K562 (cell line): ENCODE measurements around the gene ETV7. TPM values are rescaled to one million over a fixed set of nuclear protein-coding genes. Genes with fewer than 3 reads are reported as not detected.

ENCODE experiments used
- ADNP ChIP-seq: fragments of 200-800 bp; sonication (Bioruptor generic); IDR thresholded peaks from 2 replicates; pipeline ENCODE4 v1.6.1; 2016; ENCODE audit warnings: missing genetic modification characterization, missing compliant biosample characterization
- CREB1 ChIP-seq, 2 experiments: sonication (generic) in 1 of 2; formaldehyde crosslinking in 1 of 2; IDR thresholded peaks; 2 replicates each; pipeline versions ENCODE4 v1.6.1 to v1.8.0; 2012 to 2022; ENCODE audit warnings: inconsistent platforms in 1 of 2, mild to moderate bottlenecking in 1 of 2, missing genetic modification reagents in 1 of 2, moderate library complexity in 1 of 2
- EHMT2 ChIP-seq: fragments of 450-650 bp; IDR thresholded peaks from 2 replicates; pipeline ENCODE4 v1.6.1; 2018; ENCODE audit warnings: antibody characterized with exemption
- HNRNPK ChIP-seq: fragments of 200-400 bp; formaldehyde crosslinking; IDR thresholded peaks from one replicate; pipeline ENCODE4 v1.6.1; 2018; ENCODE audit warnings: mild to moderate bottlenecking, low read depth, low read length; ENCODE audit not compliant: poor library complexity, severe bottlenecking
- KLF13 ChIP-seq: fragments of 450-650 bp; IDR thresholded peaks from 2 replicates; pipeline ENCODE4 v1.6.1; 2016; ENCODE audit warnings: missing genetic modification characterization, low read depth, mild to moderate bottlenecking, missing compliant biosample characterization, moderate library complexity, borderline replicate concordance
- MAZ ChIP-seq, 2 experiments: fragments of 450-650 bp in 1 of 2; sonication (generic) in 1 of 2; formaldehyde crosslinking; IDR thresholded peaks in 1 of 2; conservative IDR thresholded peaks in 1 of 2; 2 replicates each; pipeline versions ENCODE4 v1.4.0 to v1.5.0; 2020; ENCODE audit warnings: mild to moderate bottlenecking in 1 of 2, missing genetic modification reagents in 1 of 2
- MTA1 ChIP-seq: fragments of 450-650 bp; IDR thresholded peaks from 2 replicates; pipeline ENCODE4 v1.6.1; 2017; ENCODE audit warnings: borderline replicate concordance
- NCOA2 ChIP-seq, 2 experiments: fragments of 450-650 bp; IDR thresholded peaks; 2 replicates each; pipeline ENCODE4 v1.6.1; 2018; ENCODE audit warnings: mild to moderate bottlenecking in 2 of 2, moderate library complexity in 1 of 2; ENCODE audit not compliant: partially characterized antibody in 2 of 2
- PRDM10 ChIP-seq: fragments of 450-650 bp; IDR thresholded peaks from 2 replicates; pipeline ENCODE4 v1.6.1; 2018; ENCODE audit not compliant: partially characterized antibody
- RAD51 ChIP-seq: fragments of 450-650 bp; IDR thresholded peaks from 2 replicates; pipeline ENCODE4 v1.7.1; 2016; ENCODE audit warnings: low read depth, mild to moderate bottlenecking, borderline replicate concordance
- RBBP5 ChIP-seq: fragments of 200-600 bp; sonication (generic); IDR thresholded peaks from 2 replicates; pipeline ENCODE4 v1.6.1; 2012; ENCODE audit warnings: borderline replicate concordance, mild to moderate bottlenecking, low read length, control low read depth, inconsistent platforms; ENCODE audit not compliant: insufficient read depth, poor library complexity, severe bottlenecking
- ZBTB12 ChIP-seq: fragments of 250-450 bp; sonication (Bioruptor Pico); IDR thresholded peaks from 2 replicates; pipeline ENCODE4 v1.4.0; 2020
- ZNF592 ChIP-seq: fragments of 450-650 bp; IDR thresholded peaks from 2 replicates; pipeline ENCODE4 v1.6.1; 2017; ENCODE audit warnings: antibody characterized with exemption, mild to moderate bottlenecking
- ZNF780A ChIP-seq: fragments of 250-450 bp; sonication (Bioruptor Pico); IDR thresholded peaks from 2 replicates; pipeline ENCODE4 v1.5.0; 2021; ENCODE audit warnings: mild to moderate bottlenecking
- ZNF785 ChIP-seq: fragments of 250-450 bp; sonication (Bioruptor Pico); IDR thresholded peaks from 2 replicates; pipeline ENCODE4 v1.4.0; 2020; ENCODE audit warnings: mild to moderate bottlenecking
- polyA plus RNA-seq, 8 experiments: library from polyadenylated mRNA; depleted of rRNA in 4 of 8; stranded (reverse) in 5 of 8; unstranded in 3 of 8; fragments of >200 nt; fragmentation: Nextera tagmentation in 2 of 8; fragmentation: Illumina TruSeq in 1 of 8; extraction: Ambion mirVana in 2 of 8; extraction: Trizol in 1 of 8; gene quantifications; 2 replicates each; pipeline versions ENCODE4 v1.2.1 to v1.2.3, GENCODE V29; 2011 to 2014; ENCODE audit warnings: inconsistent platforms in 1 of 8, missing spikeins in 1 of 8
- total RNA-seq, 7 experiments: library from RNA; depleted of rRNA in 6 of 7; stranded (reverse); fragments of >200 nt in 6 of 7; fragmentation: Illumina TruSeq in 2 of 7; extraction: Trizol in 2 of 7; gene quantifications; 2 replicates each; pipeline versions ENCODE4 v1.2.1 to v1.2.3, GENCODE V29; 2011 to 2021; ENCODE audit warnings: low replicate concordance in 1 of 7
- TF ChIP-seq, protein P1 (sequence below), 2 experiments: fragments of 450-650 bp in 1 of 2; sonication (generic) in 1 of 2; formaldehyde crosslinking in 1 of 2; IDR thresholded peaks in 1 of 2; conservative IDR thresholded peaks in 1 of 2; 2 replicates each; pipeline versions ENCODE4 v1.6.1 to v1.8.1; 2016 to 2023; ENCODE audit warnings: mild to moderate bottlenecking in 2 of 2, moderate library complexity in 2 of 2, inconsistent platforms in 1 of 2, missing genetic modification reagents in 1 of 2

ETV7 gene
- total and polyA plus RNA-seq, 9 of the 15 experiments (the other 6 are each of a cell fraction or from before 2014, with no cell fraction given), result 0.07 to 0.22 (median 0.14) TPM; not detected in 3

DNA sequence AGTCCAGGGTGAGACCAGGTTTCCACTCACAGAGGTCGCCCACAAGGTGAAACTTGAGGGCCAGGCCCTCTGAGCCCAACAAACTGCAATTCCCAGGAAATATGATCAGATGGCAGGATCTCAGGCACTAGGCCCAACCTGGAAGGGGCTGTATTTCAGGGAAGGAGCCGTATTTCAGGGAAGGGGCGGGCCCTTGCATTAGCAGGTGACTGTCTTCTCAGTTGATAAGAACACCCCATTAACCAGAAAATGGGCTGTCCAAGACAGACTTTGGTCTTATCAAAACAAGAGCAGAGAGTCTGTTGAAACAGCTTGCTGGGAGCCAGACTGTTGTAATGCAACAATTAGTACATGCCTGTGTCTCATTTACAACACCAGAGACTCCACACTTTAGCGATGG is 39.8 kb downstream of the ETV7 start (continued):
- TF ChIP-seq NCOA2 (IDR thresholded peaks at IDR 0.05; ENCODE audit: partially characterized antibody in 2 of 2) (no peak), ZBTB12 (CRISPR knock-in tag) (no peak), ZNF592 (0 out of 2 replicates have a peak, but pooled peaks have one; percentile 46), RAD51 (no peak; the same call in 1 of the 2 replicates), RBBP5 (no peak), ZNF785 (CRISPR knock-in tag) (no peak), CREB1 (IDR thresholded peaks at IDR 0.05) (no peak), CREB1 (CRISPR knock-in tag; IDR thresholded peaks at IDR 0.05) (no peak), KLF13 (tag) (0 out of 2 replicates have a peak, but pooled peaks have one; percentile 37), MAZ (CRISPR knock-in tag; conservative IDR thresholded peaks at IDR 0.05 in 1 of 2, IDR thresholded peaks at IDR 0.05 in 1 of 2) (peak in 1 of 2 experiments; percentile 15; a peak in 1 of 4 replicates), MTA1 (0 out of 2 replicates have a peak, but pooled peaks have one; percentile 30), ADNP (no peak), EHMT2 (0 out of 2 replicates have a peak, but pooled peaks have one; percentile 34), HNRNPK (no peak), PRDM10 (peak; percentile 82), ZNF780A (no peak)
- TF ChIP-seq, protein P1, sequence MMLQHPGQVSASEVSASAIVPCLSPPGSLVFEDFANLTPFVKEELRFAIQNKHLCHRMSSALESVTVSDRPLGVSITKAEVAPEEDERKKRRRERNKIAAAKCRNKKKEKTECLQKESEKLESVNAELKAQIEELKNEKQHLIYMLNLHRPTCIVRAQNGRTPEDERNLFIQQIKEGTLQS (IDR thresholded peaks at IDR 0.05), result peak; percentile 13; the same call in 1 of the 2 replicates
- TF ChIP-seq, protein P1 (CRISPR knock-in tag; conservative IDR thresholded peaks at IDR 0.05), result 0 out of 2 replicates have a peak, but pooled peaks have one; percentile 68
